ENCODE results near the gene TBKBP1.
A peak's percentile ranks its signal among the peaks of the same experiment; 100 is the strongest.
"Not testable (repeated sequence)": the region's sequence is repeated elsewhere in the genome, so short reads cannot be mapped to it uniquely, and the experiment has no call there.

TBKBP1 gene

GRCh38 chr17:47729476-47729875, 35.5 kb downstream of the TBKBP1 start:
- no peak for FAIRE-seq
- DNase-seq (ENCODE audit: low spot score) = no peak

- DNase-seq (ENCODE audit: low spot score) = no peak
- FAIRE-seq = no peak
Observed at GRCh38 chr17:47730681-47731080, 36.7 kb downstream of the TBKBP1 start.

- FAIRE-seq (no peak), DNase-seq (ENCODE audit: low spot score) (no peak)
Observed at GRCh38 chr17:47731396-47731795, 37.4 kb downstream of the TBKBP1 start.

GRCh38 chr17:47732399-47733046, 38.6 kb downstream of the TBKBP1 start:
- DNase-seq (ENCODE audit: low spot score) = no peak

GRCh38 chr17:47733047-47733673, 39.2 kb downstream of the TBKBP1 start, which contains the start of gene TBX21:
TSS of gene TBX21 (plus strand) at chr17:47733236. CDS start at chr17:47733455, 219 bp downstream.
- FAIRE-seq (no peak), DNase-seq (ENCODE audit: low spot score) (peak; percentile 29)

More at GRCh38 chr17:47732399-47733046, 38.6 kb downstream of the TBKBP1 start:
- no peak for FAIRE-seq

GRCh38 chr17:47733674-47734410, 39.9 kb downstream of the TBKBP1 start:
- FAIRE-seq (no peak), DNase-seq (ENCODE audit: low spot score) (no peak)

- FAIRE-seq (no peak), DNase-seq (ENCODE audit: low spot score) (no peak)
Observed at GRCh38 chr17:47735139-47735464, 41.1 kb downstream of the TBKBP1 start.

- DNase-seq (ENCODE audit: low spot score) = no peak
Observed at GRCh38 chr17:47735536-47736011, 41.6 kb downstream of the TBKBP1 start.

GRCh38 chr17:47736501-47737495, 42.8 kb downstream of the TBKBP1 start:
- DNase-seq (ENCODE audit: low spot score) (no peak), FAIRE-seq (no peak)

More at GRCh38 chr17:47735536-47736011, 41.6 kb downstream of the TBKBP1 start:
- no peak for FAIRE-seq

GRCh38 chr17:47738178-47738577, 44.2 kb downstream of the TBKBP1 start:
- FAIRE-seq = no peak
- DNase-seq (ENCODE audit: low spot score) = no peak

GRCh38 chr17:47739150-47739549, 45.2 kb downstream of the TBKBP1 start:
- no peak for DNase-seq (ENCODE audit: low spot score)
- FAIRE-seq = no peak

GRCh38 chr17:47739945-47740344, 46.0 kb downstream of the TBKBP1 start:
- DNase-seq (ENCODE audit: low spot score); FAIRE-seq: not testable (repeated sequence)

GRCh38 chr17:47741109-47741792, 47.3 kb downstream of the TBKBP1 start:
- peak; percentile 92 for FAIRE-seq
- no peak for DNase-seq (ENCODE audit: low spot score)

- DNase-seq (ENCODE audit: low spot score) = no peak
- no peak for FAIRE-seq
Observed at GRCh38 chr17:47741793-47742145, 47.8 kb downstream of the TBKBP1 start.

GRCh38 chr17:47742319-47743181, 48.6 kb downstream of the TBKBP1 start:
- DNase-seq (ENCODE audit: low spot score) = no peak

GRCh38 chr17:47744168-47745036, 50.4 kb downstream of the TBKBP1 start:
- FAIRE-seq = no peak
- no peak for DNase-seq (ENCODE audit: low spot score)

More at GRCh38 chr17:47742319-47743181, 48.6 kb downstream of the TBKBP1 start:
- FAIRE-seq = peak; percentile 53

GRCh38 chr17:47745037-47745380, 51.0 kb downstream of the TBKBP1 start:
- FAIRE-seq (no peak), DNase-seq (ENCODE audit: low spot score) (no peak)

- FAIRE-seq (no peak), DNase-seq (ENCODE audit: low spot score) (no peak)
Observed at GRCh38 chr17:47751471-47751870, 57.5 kb downstream of the TBKBP1 start.

- DNase-seq (ENCODE audit: low spot score) = no peak
- no peak for FAIRE-seq
Observed at GRCh38 chr17:47757386-47757785, 63.4 kb downstream of the TBKBP1 start.

Data from urothelium cell line (cell line).